Measurements from ENCODE around the gene ZSCAN10. TPM values are rescaled to one million over a fixed set of nuclear protein-coding genes. Genes with fewer than 3 reads are reported as not detected.
"Not testable (repeated sequence)": the region's sequence is repeated elsewhere in the genome, so short reads cannot be mapped to it uniquely, and the experiment has no call there.

ZSCAN10 gene
- polyA plus RNA-seq, 1 donor from 2014 or later, result not detected

GRCh38 chr16:3140603-3141427 is 41.7 kb upstream of the ZSCAN10 start:
- Mint-ChIP-seq H3K27me3 (no peaks in the 10 kb centered on the region), H3K9me3 (no peaks in the 10 kb centered on the region), H3K4me3 (no peak overlapping the region), H3K36me3 (peaks cover 3% of the 10 kb centered on the region), H3K4me1 (peaks cover 1 to 4% (median 4%) of the 10 kb centered on the region in 3 donors), H3K27ac (no peak overlapping the region)

GRCh38 chr16:3139561-3139960 is 40.5 kb upstream of the ZSCAN10 start:
- not testable (repeated sequence) for H3K27ac Mint-ChIP-seq, H3K27me3 Mint-ChIP-seq, H3K36me3 Mint-ChIP-seq, H3K4me1 Mint-ChIP-seq, H3K9me3 Mint-ChIP-seq, H3K4me3 Mint-ChIP-seq

GRCh38 chr16:3138823-3139426 is 39.8 kb upstream of the ZSCAN10 start:
- Mint-ChIP-seq H3K27ac (no peak overlapping the region), H3K27me3 (no peaks in the 10 kb centered on the region), H3K4me3 (peak overlapping the region in 1 of 4 donors; percentile 51), H3K9me3 (no peaks in the 10 kb centered on the region), H3K4me1 (peaks cover 8 to 12% (median 9%) of the 10 kb centered on the region in 3 donors), H3K36me3 (peaks cover 3% of the 10 kb centered on the region)

- Mint-ChIP-seq H3K36me3 (peaks cover 3% of the 10 kb centered on the region), H3K27ac (no peak overlapping the region), H3K9me3 (no peaks in the 10 kb centered on the region), H3K4me1 (peaks cover 11 to 15% (median 12%) of the 10 kb centered on the region in 3 donors), H3K4me3 (peak overlapping the region in 2 of 4 donors; percentile 51 to 68), H3K27me3 (no peaks in the 10 kb centered on the region)
Observed at GRCh38 chr16:3138342-3138741, 39.2 kb upstream of the ZSCAN10 start.

- Mint-ChIP-seq H3K27me3 (no peaks in the 10 kb centered on the region), H3K27ac (no peak overlapping the region), H3K4me1 (peaks cover 13 to 15% (median 15%) of the 10 kb centered on the region in 3 donors), H3K4me3 (peak overlapping the region in 2 of 4 donors; percentile 67 to 69), H3K9me3 (no peaks in the 10 kb centered on the region), H3K36me3 (peaks cover 3% of the 10 kb centered on the region)
Observed at GRCh38 chr16:3137267-3137666, 38.2 kb upstream of the ZSCAN10 start.

GRCh38 chr16:3135126-3135715 is 36.1 kb upstream of the ZSCAN10 start:
- Mint-ChIP-seq H3K4me1 (peaks cover 13 to 20% (median 15%) of the 10 kb centered on the region in 3 donors), H3K9me3 (no peaks in the 10 kb centered on the region), H3K27ac (peak overlapping the region in 2 of 3 donors; percentile 88 to 96), H3K36me3 (no peaks in the 10 kb centered on the region), H3K4me3 (peak overlapping the region; percentile 93 to 100 (median 98)), H3K27me3 (no peaks in the 10 kb centered on the region)

- H3K27me3 Mint-ChIP-seq, result no peaks in the 10 kb centered on the region
- H3K4me1 Mint-ChIP-seq, result peaks cover 17 to 23% (median 19%) of the 10 kb centered on the region in 3 donors
- H3K9me3 Mint-ChIP-seq, result no peaks in the 10 kb centered on the region
- peak within 1 kb of the TSS; percentile 88 to 97 (median 96) for H3K27ac Mint-ChIP-seq
- H3K4me3 Mint-ChIP-seq, result peak within 1 kb of the TSS; percentile 93 to 100 (median 98)
- no peaks in the 10 kb centered on the region for H3K36me3 Mint-ChIP-seq
Observed at GRCh38 chr16:3134338-3135125, 35.4 kb upstream of the ZSCAN10 start, which contains the start of gene ZNF213. Gene ZNF213 (plus strand): TSS chr16:3135029. CDS start chr16:3137281, 2,252 bp downstream.

- Mint-ChIP-seq H3K4me1 (peaks cover 19 to 27% (median 24%) of the 10 kb centered on the region in 3 donors), H3K27ac (peak overlapping the region; percentile 88 to 97 (median 89)), H3K4me3 (peak overlapping the region; percentile 93 to 100 (median 98)), H3K36me3 (no peaks in the 10 kb centered on the region), H3K27me3 (no peaks in the 10 kb centered on the region), H3K9me3 (no peaks in the 10 kb centered on the region)
Observed at GRCh38 chr16:3133844-3134243, 34.8 kb upstream of the ZSCAN10 start.

- no peaks in the 10 kb centered on the region for H3K36me3 Mint-ChIP-seq
- H3K4me1 Mint-ChIP-seq, result peaks cover 24 to 27% (median 26%) of the 10 kb centered on the region in 3 donors
- H3K4me3 Mint-ChIP-seq, result peak overlapping the region in 1 of 4 donors; percentile 78
- peak overlapping the region in 1 of 3 donors; percentile 70 for H3K27ac Mint-ChIP-seq
- no peaks in the 10 kb centered on the region for H3K27me3 Mint-ChIP-seq
- H3K9me3 Mint-ChIP-seq, result no peaks in the 10 kb centered on the region
Observed at GRCh38 chr16:3131755-3132377, 32.8 kb upstream of the ZSCAN10 start.

- Mint-ChIP-seq H3K4me3 (peak overlapping the region; percentile 82 to 97 (median 92)), H3K4me1 (peaks cover 19 to 24% (median 24%) of the 10 kb centered on the region in 3 donors), H3K27me3 (no peaks in the 10 kb centered on the region), H3K9me3 (no peaks in the 10 kb centered on the region), H3K36me3 (peaks cover 2% of the 10 kb centered on the region), H3K27ac (peak overlapping the region; percentile 61 to 93 (median 93))
Observed at GRCh38 chr16:3129137-3130131, 30.3 kb upstream of the ZSCAN10 start.

- Mint-ChIP-seq H3K27me3 (no peaks in the 10 kb centered on the region), H3K9me3 (no peaks in the 10 kb centered on the region), H3K27ac (no peak overlapping the region), H3K36me3 (peaks cover 2% of the 10 kb centered on the region), H3K4me3 (peak overlapping the region in 2 of 4 donors; percentile 20 to 82), H3K4me1 (peaks cover 18 to 23% (median 23%) of the 10 kb centered on the region in 3 donors)
Observed at GRCh38 chr16:3127745-3128144, 28.7 kb upstream of the ZSCAN10 start.

- Mint-ChIP-seq H3K9me3 (no peaks in the 10 kb centered on the region), H3K27me3 (no peaks in the 10 kb centered on the region), H3K27ac (peak overlapping the region; percentile 91 to 98 (median 98)), H3K4me1 (peaks cover 8 to 17% (median 17%) of the 10 kb centered on the region in 3 donors), H3K4me3 (peak overlapping the region; percentile 82 to 99 (median 98)), H3K36me3 (peaks cover 2% of the 10 kb centered on the region)
Observed at GRCh38 chr16:3123986-3124886, 25.1 kb upstream of the ZSCAN10 start.
